GOT3 (cell line): ENCODE data around the gene TBC1D23.
"Not testable (repeated sequence)": the region's sequence is repeated elsewhere in the genome, so short reads cannot be mapped to it uniquely, and the experiment has no call there.

Experiments
- DNase-seq: peaks from one replicate; lab custom pipeline; 2025; ENCODE audit warnings: mixed read lengths; lab: John Stamatoyannopoulos, UW

Gene TBC1D23

GRCh38 chr3:100256731-100257151, 4.1 kb upstream of the TBC1D23 start:
- no peak for DNase-seq

GRCh38 chr3:100257586-100257985, 3.2 kb upstream of the TBC1D23 start:
- no peak for DNase-seq

- DNase-seq, result no peak
Measured at GRCh38 chr3:100260081-100260684, 609 bp upstream of the TBC1D23 start.

- no peak for DNase-seq
Measured at GRCh38 chr3:100261485-100261903, 702 bp downstream of the TBC1D23 start.

- not testable (repeated sequence) for DNase-seq
Measured at GRCh38 chr3:100262925-100263324, 2.1 kb downstream of the TBC1D23 start.

- no peak for DNase-seq
Measured at GRCh38 chr3:100263583-100263982, 2.8 kb downstream of the TBC1D23 start.

- no peak for DNase-seq
Measured at GRCh38 chr3:100264242-100264641, 3.5 kb downstream of the TBC1D23 start.

- DNase-seq, result no peak
Measured at GRCh38 chr3:100265016-100265415, 4.2 kb downstream of the TBC1D23 start.

GRCh38 chr3:100266531-100266930, 5.7 kb downstream of the TBC1D23 start:
- no peak for DNase-seq

GRCh38 chr3:100268156-100268555, 7.4 kb downstream of the TBC1D23 start:
- DNase-seq, result no peak

GRCh38 chr3:100269001-100269400, 8.2 kb downstream of the TBC1D23 start:
- DNase-seq, result no peak

- no peak for DNase-seq
Measured at GRCh38 chr3:100269410-100270214, 8.8 kb downstream of the TBC1D23 start.

- no peak for DNase-seq
Measured at GRCh38 chr3:100270215-100270583, 9.4 kb downstream of the TBC1D23 start.

GRCh38 chr3:100271522-100271921, 10.7 kb downstream of the TBC1D23 start:
- no peak for DNase-seq

- DNase-seq, result not testable (repeated sequence)
Measured at GRCh38 chr3:100272797-100273611, 12.2 kb downstream of the TBC1D23 start.

GRCh38 chr3:100274361-100274760, 13.6 kb downstream of the TBC1D23 start:
- no peak for DNase-seq

GRCh38 chr3:100277255-100277800, 16.5 kb downstream of the TBC1D23 start:
- no peak for DNase-seq

GRCh38 chr3:100278910-100279309, 18.1 kb downstream of the TBC1D23 start:
- no peak for DNase-seq

GRCh38 chr3:100288288-100288894, 27.6 kb downstream of the TBC1D23 start:
- DNase-seq, result no peak

- DNase-seq, result no peak
Measured at GRCh38 chr3:100289339-100289738, 28.5 kb downstream of the TBC1D23 start.

GRCh38 chr3:100295089-100295488, 34.3 kb downstream of the TBC1D23 start:
- DNase-seq, result no peak

GRCh38 chr3:100297784-100298183, 37.0 kb downstream of the TBC1D23 start:
- no peak for DNase-seq
